Colonic mucosa (tissue), 4 donors: ENCODE measurements around the gene NPPA. TPM values are rescaled to one million over a fixed set of nuclear protein-coding genes. Genes with fewer than 3 reads are reported as not detected.

Experiments used
- DNase-seq: peaks from one replicate; pipeline ENCODE4 v3.0.0-alpha.2; 2020
- H3K27ac ChIP-seq: fragments of 200-600 bp; one replicate; pipeline ENCODE4 v1.8.0; 2021
- H3K27me3 ChIP-seq: fragments of 200-600 bp; one replicate; pipeline ENCODE4 v1.8.0; 2021
- H3K36me3 ChIP-seq: fragments of 200-600 bp; one replicate; pipeline ENCODE4 v1.8.0; 2021
- H3K4me1 ChIP-seq: fragments of 200-600 bp; one replicate; pipeline ENCODE4 v1.8.0; 2021; ENCODE audit warnings: mild to moderate bottlenecking
- H3K4me3 ChIP-seq: fragments of 200-600 bp; one replicate; pipeline ENCODE4 v1.8.0; 2021
- H3K9ac ChIP-seq, 2 donors: one replicate each; pipeline ENCODE4 v1.7.0; 2013; ENCODE audit warnings: control low read depth in 2 of 2, low read depth in 2 of 2, low read length in 2 of 2
- H3K9me3 ChIP-seq: fragments of 200-600 bp; one replicate; pipeline ENCODE4 v1.8.0; 2021
- intact Hi-C: fragments of 100-400 bp; cut with DNase I; formaldehyde crosslinking; loops from one replicate; pipeline ENCODE4 v1.14.1; 2022
- total RNA-seq, 2 donors: library from RNA; stranded (reverse); fragmentation: NEBNext Ultra II Directional in 1 of 2; extraction: Animal tissue kit (Norgen Biotek cat#: 25700) in 1 of 2; gene quantifications; one replicate each; pipeline ENCODE4 v1.2.1, GENCODE V29; 2021
- TF ChIP-seq, protein P1 (sequence below): fragments of 200-600 bp; IDR thresholded peaks from one replicate; pipeline ENCODE4 v1.8.0; 2022; ENCODE audit warnings: antibody characterized with exemption, mild to moderate bottlenecking
- donor health status: healthy.
- donor health status: DM: no; HTN: no; CAD: no.
- donor health status: DM: no; HTN: no; CAD: no.

Gene NPPA
- total RNA-seq, 2 donors from 2014 or later, result 3.1 TPM; not detected in 1

DNA sequence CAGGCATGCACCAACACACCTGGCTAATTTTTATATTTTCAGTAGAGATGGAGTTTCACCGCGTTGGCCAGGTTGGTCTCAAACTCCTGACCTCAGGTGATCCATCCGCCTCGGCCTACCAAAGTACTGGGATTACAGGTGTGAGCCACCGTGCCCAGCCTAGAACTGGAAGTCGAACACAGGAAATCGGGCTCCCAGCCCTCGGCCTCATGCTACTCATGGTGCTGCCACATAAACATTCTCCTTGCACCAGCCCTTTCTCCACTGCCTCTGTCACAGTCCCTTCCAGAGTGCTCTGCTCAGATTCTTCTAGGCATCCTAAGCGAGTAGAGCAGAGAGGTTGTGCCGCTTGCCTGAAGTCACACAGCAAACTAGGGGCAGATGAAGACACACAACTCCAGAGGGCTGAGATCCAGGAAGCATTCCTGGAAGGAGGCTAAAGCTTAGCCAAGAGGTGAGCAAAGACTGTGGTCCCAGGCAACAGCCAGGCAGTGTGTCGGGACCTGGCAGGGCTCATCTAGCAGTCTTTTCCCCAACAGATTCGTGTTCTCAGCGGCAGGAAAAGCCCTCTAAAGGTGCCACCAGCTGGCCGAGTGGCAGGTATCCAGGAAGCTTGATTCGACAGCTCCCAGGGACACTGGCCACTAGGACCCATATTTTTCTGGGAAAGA is 40.8 kb upstream of the NPPA start:
- no peaks in the 10 kb centered on the region for H3K27me3 ChIP-seq
- H3K4me3 ChIP-seq, result no peak overlapping the region
- TF ChIP-seq, protein P1, sequence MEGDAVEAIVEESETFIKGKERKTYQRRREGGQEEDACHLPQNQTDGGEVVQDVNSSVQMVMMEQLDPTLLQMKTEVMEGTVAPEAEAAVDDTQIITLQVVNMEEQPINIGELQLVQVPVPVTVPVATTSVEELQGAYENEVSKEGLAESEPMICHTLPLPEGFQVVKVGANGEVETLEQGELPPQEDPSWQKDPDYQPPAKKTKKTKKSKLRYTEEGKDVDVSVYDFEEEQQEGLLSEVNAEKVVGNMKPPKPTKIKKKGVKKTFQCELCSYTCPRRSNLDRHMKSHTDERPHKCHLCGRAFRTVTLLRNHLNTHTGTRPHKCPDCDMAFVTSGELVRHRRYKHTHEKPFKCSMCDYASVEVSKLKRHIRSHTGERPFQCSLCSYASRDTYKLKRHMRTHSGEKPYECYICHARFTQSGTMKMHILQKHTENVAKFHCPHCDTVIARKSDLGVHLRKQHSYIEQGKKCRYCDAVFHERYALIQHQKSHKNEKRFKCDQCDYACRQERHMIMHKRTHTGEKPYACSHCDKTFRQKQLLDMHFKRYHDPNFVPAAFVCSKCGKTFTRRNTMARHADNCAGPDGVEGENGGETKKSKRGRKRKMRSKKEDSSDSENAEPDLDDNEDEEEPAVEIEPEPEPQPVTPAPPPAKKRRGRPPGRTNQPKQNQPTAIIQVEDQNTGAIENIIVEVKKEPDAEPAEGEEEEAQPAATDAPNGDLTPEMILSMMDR, result no peak
- H3K27ac ChIP-seq, result no peak overlapping the region
- no peaks in the 10 kb centered on the region for H3K36me3 ChIP-seq
- intact Hi-C loops, result no loop called here
- no peak overlapping the region for H3K9ac ChIP-seq
- H3K4me1 ChIP-seq, result no peaks in the 10 kb centered on the region
- no peak for DNase-seq
- H3K9me3 ChIP-seq, result no peaks in the 10 kb centered on the region

DNA sequence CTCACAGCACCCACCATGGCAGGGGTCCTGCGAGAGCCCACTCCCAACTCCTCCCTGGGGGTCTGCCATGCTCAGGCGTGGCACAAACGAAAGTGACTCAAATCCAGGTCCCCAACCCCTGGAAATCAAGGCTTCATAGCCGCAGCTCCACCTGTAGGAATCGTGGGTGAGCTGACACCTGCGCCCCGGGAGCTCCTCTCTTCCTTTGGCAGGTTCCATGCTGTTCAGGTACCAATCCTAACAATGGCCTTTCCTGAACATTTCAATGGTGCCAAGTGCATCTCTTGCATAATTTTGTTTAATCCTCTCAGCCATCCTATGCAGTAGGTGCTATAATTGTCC is 40.1 kb upstream of the NPPA start:
- Histone ChIP-seq H3K27me3 (no peaks in the 10 kb centered on the region), H3K27ac (no peak overlapping the region), H3K9me3 (no peaks in the 10 kb centered on the region), H3K36me3 (no peaks in the 10 kb centered on the region), H3K4me1 (no peaks in the 10 kb centered on the region), H3K9ac (no peak overlapping the region), H3K4me3 (no peak overlapping the region)
- TF ChIP-seq, protein P1, result no peak
- DNase-seq, result no peak
- intact Hi-C loops, result no loop called here

DNA sequence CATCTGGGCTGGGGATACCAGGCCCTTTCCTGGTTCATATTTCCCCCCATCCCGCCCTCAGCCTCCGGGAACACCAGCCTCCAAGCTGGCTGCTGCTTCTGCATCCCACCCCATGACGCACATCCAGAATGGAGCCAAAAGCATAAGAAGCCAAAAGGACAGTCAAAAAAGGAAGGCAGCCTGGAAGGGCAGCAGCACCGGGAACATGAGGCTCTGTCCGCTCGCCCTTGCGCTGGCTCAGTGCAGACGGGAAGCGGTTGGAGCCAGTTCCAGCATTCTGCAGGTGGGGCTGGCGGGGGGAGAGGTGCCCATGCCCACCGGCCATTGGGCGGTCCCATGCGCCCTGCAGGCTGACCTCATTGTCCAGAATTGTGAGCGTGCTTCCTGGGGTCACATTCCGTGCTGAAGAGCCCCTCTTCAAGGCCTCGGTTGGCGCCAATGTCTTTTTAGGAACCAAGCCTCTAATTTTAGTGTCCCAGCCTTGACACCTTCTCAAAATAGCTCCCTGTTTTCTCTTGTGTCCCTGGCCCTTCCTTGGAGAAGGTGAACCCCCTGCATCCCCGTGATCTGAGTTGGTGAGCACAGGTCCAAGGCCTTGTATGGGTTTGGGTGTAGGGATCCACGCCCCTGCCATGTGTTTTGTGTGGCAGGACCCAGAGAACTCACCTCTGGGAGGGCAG is 39.5 kb upstream of the NPPA start:
- Histone ChIP-seq H3K4me3 (no peak overlapping the region), H3K4me1 (no peaks in the 10 kb centered on the region), H3K36me3 (no peaks in the 10 kb centered on the region), H3K9ac (no peak overlapping the region), H3K9me3 (no peaks in the 10 kb centered on the region), H3K27me3 (no peaks in the 10 kb centered on the region), H3K27ac (no peak overlapping the region)
- intact Hi-C loops, result no loop called here
- DNase-seq, result no peak
- TF ChIP-seq, protein P1, result no peak

DNA sequence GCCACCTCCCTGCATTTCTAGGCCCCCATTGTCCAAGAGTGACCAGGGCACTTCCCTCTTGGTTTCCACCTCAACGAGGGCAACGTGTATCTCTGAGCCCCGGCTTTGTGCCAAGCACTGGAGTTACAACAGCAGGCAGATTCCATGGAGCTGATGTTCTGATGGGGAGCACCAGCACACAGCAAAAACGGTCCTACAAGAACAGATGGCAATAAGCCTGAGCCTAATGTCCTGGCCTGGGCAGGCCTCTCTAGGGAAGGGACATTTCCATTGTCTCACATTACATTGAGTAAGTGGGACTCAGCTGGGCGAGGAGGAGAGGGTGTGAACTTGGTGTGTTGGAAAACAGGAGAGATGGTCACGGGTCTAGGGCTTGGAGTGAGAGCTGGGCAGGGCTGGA is 38.3 kb upstream of the NPPA start:
- intact Hi-C loops, result no loop called here
- DNase-seq, result no peak

DNA sequence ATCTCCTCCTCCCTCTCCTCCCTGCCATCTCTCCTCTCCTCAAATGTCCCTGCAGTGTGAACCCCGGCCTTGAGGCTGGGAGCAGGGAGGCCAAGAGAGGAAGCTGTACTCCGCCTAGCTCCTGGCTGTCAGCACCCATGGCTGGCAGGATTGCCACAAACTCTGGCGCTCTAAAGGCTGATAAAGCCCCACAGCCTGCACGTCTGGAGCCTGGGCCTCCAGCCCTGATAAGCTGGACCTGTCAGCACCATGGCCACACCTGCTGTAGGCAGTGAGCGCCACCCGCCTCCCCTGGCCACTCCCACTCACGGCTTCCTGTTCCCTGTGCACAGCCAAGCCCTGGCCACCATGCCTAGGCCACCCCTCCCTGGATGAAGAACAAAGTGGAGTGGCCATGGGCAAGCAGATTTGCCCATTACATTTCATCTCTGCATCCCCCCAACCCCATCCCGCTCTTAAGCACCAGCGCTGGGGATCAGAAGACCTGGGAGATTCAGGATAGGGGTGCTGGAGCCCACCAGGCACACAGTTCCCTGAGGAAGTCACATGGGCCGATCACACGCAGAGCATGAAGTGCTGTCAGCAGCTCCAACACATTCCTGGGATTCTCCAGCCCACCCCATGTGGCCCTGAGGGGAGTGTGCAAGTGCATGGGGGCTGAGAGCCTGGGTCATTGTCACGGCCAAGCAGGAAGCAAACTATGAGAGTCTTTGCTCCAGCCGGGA is 35.4 kb upstream of the NPPA start:
- no peaks in the 10 kb centered on the region for H3K4me1 ChIP-seq
- TF ChIP-seq, protein P1, result no peak
- intact Hi-C loops, result no loop called here
- H3K9ac ChIP-seq, result no peak overlapping the region
- H3K27ac ChIP-seq, result no peak overlapping the region
- H3K9me3 ChIP-seq, result no peaks in the 10 kb centered on the region
- H3K36me3 ChIP-seq, result no peaks in the 10 kb centered on the region
- H3K4me3 ChIP-seq, result no peak overlapping the region
- DNase-seq, result peak; percentile 72
- no peaks in the 10 kb centered on the region for H3K27me3 ChIP-seq

More for the DNA sequence above, 38.3 kb upstream of the NPPA start:
- Histone ChIP-seq H3K9me3 (no peaks in the 10 kb centered on the region), H3K4me1 (no peaks in the 10 kb centered on the region), H3K9ac (no peak overlapping the region), H3K27ac (no peak overlapping the region), H3K36me3 (no peaks in the 10 kb centered on the region), H3K27me3 (no peaks in the 10 kb centered on the region), H3K4me3 (no peak overlapping the region)
- TF ChIP-seq, protein P1, result no peak
